ENCODE data around the gene SYTL2.

SYTL2 gene

GRCh38 chr11:85826116-85826855 lies 15.3 kb upstream of the SYTL2 start:
- H3K27me3 ChIP-seq (ENCODE audit: insufficient read depth, low read length), result no peaks in the 10 kb centered on the region
- H3K27ac ChIP-seq (ENCODE audit: low read depth, low read length, poor library complexity, severe bottlenecking), result no peak overlapping the region
- H3F3A ChIP-seq (ENCODE audit: insufficient read depth, low read length), result no peaks in the 10 kb centered on the region
- TF ChIP-seq EZH2 (IDR thresholded peaks at IDR 0.05; ENCODE audit: borderline replicate concordance, low read length) (no peak), CTCF (IDR thresholded peaks at IDR 0.05; ENCODE audit: low read length) (peak; percentile 46)
- H3K9me3 ChIP-seq (ENCODE audit: low read length), result no peaks in the 10 kb centered on the region
- H3K4me1 ChIP-seq (ENCODE audit: insufficient read depth, low read length, severe bottlenecking), result no peaks in the 10 kb centered on the region
- no peak overlapping the region for H3K4me3 ChIP-seq (ENCODE audit: low read depth, low read length, poor library complexity, severe bottlenecking)
- H3K9me2 ChIP-seq (ENCODE audit: low read depth, low read length), result no peaks in the 10 kb centered on the region
- H3K36me3 ChIP-seq (ENCODE audit: insufficient read depth, low read length), result no peaks in the 10 kb centered on the region
- H2AFZ ChIP-seq (ENCODE audit: low read length), result no peak overlapping the region
- no peak overlapping the region for H3K9ac ChIP-seq (ENCODE audit: low read length)
- H4K20me1 ChIP-seq (ENCODE audit: insufficient read depth, low read length), result no peaks in the 10 kb centered on the region
- H3K79me2 ChIP-seq (ENCODE audit: insufficient read depth, low read length), result no peaks in the 10 kb centered on the region
- H3K4me2 ChIP-seq (ENCODE audit: low read length), result no peak overlapping the region

DNA sequence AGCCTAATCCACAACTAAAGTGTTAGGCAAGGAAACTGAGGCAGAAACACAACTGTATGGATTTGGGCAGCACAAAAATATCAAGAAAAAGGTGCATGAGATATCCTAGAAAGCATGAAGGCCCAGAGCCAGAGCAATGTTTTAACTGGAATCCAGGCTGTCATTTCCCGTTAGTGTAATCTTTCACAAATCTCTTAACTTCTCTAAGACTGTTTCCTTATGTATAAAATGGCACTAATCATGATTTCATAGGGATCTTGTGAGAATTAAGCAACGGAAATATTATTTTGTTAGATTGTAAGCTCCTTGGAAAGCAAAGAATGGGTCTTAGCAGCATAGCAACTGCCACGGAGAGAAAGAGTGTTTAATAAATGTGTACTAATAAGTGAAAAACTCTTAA lies 14.7 kb upstream of the SYTL2 start:
- no peaks in the 10 kb centered on the region for H4K20me1 ChIP-seq (ENCODE audit: insufficient read depth, low read length)
- H3F3A ChIP-seq (ENCODE audit: insufficient read depth, low read length), result no peaks in the 10 kb centered on the region
- H3K9ac ChIP-seq (ENCODE audit: low read length), result no peak overlapping the region
- H3K4me1 ChIP-seq (ENCODE audit: insufficient read depth, low read length, severe bottlenecking), result no peaks in the 10 kb centered on the region
- no peak overlapping the region for H2AFZ ChIP-seq (ENCODE audit: low read length)
- H3K27ac ChIP-seq (ENCODE audit: low read depth, low read length, poor library complexity, severe bottlenecking), result no peak overlapping the region
- H3K9me3 ChIP-seq (ENCODE audit: low read length), result no peaks in the 10 kb centered on the region
- no peaks in the 10 kb centered on the region for H3K27me3 ChIP-seq (ENCODE audit: insufficient read depth, low read length)
- H3K36me3 ChIP-seq (ENCODE audit: insufficient read depth, low read length), result no peaks in the 10 kb centered on the region
- H3K79me2 ChIP-seq (ENCODE audit: insufficient read depth, low read length), result no peaks in the 10 kb centered on the region
- no peak overlapping the region for H3K4me3 ChIP-seq (ENCODE audit: low read depth, low read length, poor library complexity, severe bottlenecking)
- H3K4me2 ChIP-seq (ENCODE audit: low read length), result no peak overlapping the region
- H3K9me2 ChIP-seq (ENCODE audit: low read depth, low read length), result no peaks in the 10 kb centered on the region
- TF ChIP-seq CTCF (IDR thresholded peaks at IDR 0.05; ENCODE audit: low read length), result no peak
- TF ChIP-seq EZH2 (IDR thresholded peaks at IDR 0.05; ENCODE audit: borderline replicate concordance, low read length), result no peak

DNA sequence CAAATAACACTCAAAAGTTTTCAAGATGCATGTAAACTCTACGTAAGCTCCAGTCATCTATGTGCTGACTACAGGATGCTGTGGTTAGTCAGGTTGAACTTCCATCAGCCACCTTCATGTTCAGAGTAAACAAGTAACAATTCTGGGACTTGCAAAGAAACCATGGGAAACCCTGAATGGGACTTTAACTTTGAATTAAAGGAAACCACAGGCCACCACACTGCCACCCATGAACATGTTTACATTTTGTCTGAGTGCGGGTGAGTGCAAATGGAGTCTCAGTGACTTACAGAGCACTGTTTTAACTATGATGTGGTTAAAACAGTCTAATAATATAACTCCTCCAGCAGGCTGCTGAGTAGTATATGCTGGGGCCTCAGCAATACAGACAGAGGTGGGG lies 12.9 kb upstream of the SYTL2 start:
- H3K27me3 ChIP-seq (ENCODE audit: insufficient read depth, low read length), result no peaks in the 10 kb centered on the region
- no peak for TF ChIP-seq EZH2 (IDR thresholded peaks at IDR 0.05; ENCODE audit: borderline replicate concordance, low read length)
- TF ChIP-seq CTCF (IDR thresholded peaks at IDR 0.05; ENCODE audit: low read length), result no peak

More for the DNA sequence above, 12.9 kb upstream of the SYTL2 start:
- Histone ChIP-seq H3F3A (ENCODE audit: insufficient read depth, low read length) (no peaks in the 10 kb centered on the region), H3K4me2 (ENCODE audit: low read length) (no peak overlapping the region), H3K4me3 (ENCODE audit: low read depth, low read length, poor library complexity, severe bottlenecking) (no peak overlapping the region), H3K9me2 (ENCODE audit: low read depth, low read length) (no peaks in the 10 kb centered on the region), H3K79me2 (ENCODE audit: insufficient read depth, low read length) (no peaks in the 10 kb centered on the region), H3K9ac (ENCODE audit: low read length) (no peak overlapping the region), H4K20me1 (ENCODE audit: insufficient read depth, low read length) (no peaks in the 10 kb centered on the region), H2AFZ (ENCODE audit: low read length) (no peak overlapping the region), H3K9me3 (ENCODE audit: low read length) (no peaks in the 10 kb centered on the region), H3K4me1 (ENCODE audit: insufficient read depth, low read length, severe bottlenecking) (no peaks in the 10 kb centered on the region), H3K27ac (ENCODE audit: low read depth, low read length, poor library complexity, severe bottlenecking) (no peak overlapping the region), H3K36me3 (ENCODE audit: insufficient read depth, low read length) (no peaks in the 10 kb centered on the region)

Measured in OCI-LY1 (cell line).